ENCODE measurements around the gene MPC1.

MPC1 gene

GRCh38 chr6:166382933-166383801 lies at the start of gene MPC1:
MPC1 (minus strand) TSS chr6:166382940; CDS start chr6:166382876, 64 bp downstream.
- peak; percentile 65 for DNase-seq (ENCODE audit: low read depth)

GRCh38 chr6:166430269-166430668 lies 47.5 kb upstream of the MPC1 start:
- DNase-seq (ENCODE audit: low read depth), result no peak

- DNase-seq (ENCODE audit: low read depth), result no peak
These were observed 41.7 kb upstream of the MPC1 start for GRCh38 chr6:166424431-166424830.

- no peak for DNase-seq (ENCODE audit: low read depth)
These were observed 41.0 kb upstream of the MPC1 start for GRCh38 chr6:166423781-166424180.

- DNase-seq (ENCODE audit: low read depth), result no peak
These were observed 40.5 kb upstream of the MPC1 start for GRCh38 chr6:166423051-166423745.

- DNase-seq (ENCODE audit: low read depth), result no peak
These were observed 39.6 kb upstream of the MPC1 start for GRCh38 chr6:166422201-166422940.

GRCh38 chr6:166420351-166420750 lies 37.6 kb upstream of the MPC1 start:
- no peak for DNase-seq (ENCODE audit: low read depth)

GRCh38 chr6:166419717-166420116 lies 37.0 kb upstream of the MPC1 start:
- DNase-seq (ENCODE audit: low read depth), result no peak

GRCh38 chr6:166419286-166419685 lies 36.5 kb upstream of the MPC1 start:
- DNase-seq (ENCODE audit: low read depth), result no peak

- no peak for DNase-seq (ENCODE audit: low read depth)
These were observed 36.0 kb upstream of the MPC1 start for GRCh38 chr6:166418691-166419143.

GRCh38 chr6:166417285-166417691 lies 34.5 kb upstream of the MPC1 start:
- no peak for DNase-seq (ENCODE audit: low read depth)

- DNase-seq (ENCODE audit: low read depth), result no peak
These were observed 33.1 kb upstream of the MPC1 start for GRCh38 chr6:166415833-166416347.

- DNase-seq (ENCODE audit: low read depth), result no peak
These were observed 32.6 kb upstream of the MPC1 start for GRCh38 chr6:166415306-166415705.

- DNase-seq (ENCODE audit: low read depth), result no peak
These were observed 30.8 kb upstream of the MPC1 start for GRCh38 chr6:166413491-166413951.

- DNase-seq (ENCODE audit: low read depth), result no peak
These were observed 30.2 kb upstream of the MPC1 start for GRCh38 chr6:166412911-166413384.

GRCh38 chr6:166412156-166412910 lies 29.6 kb upstream of the MPC1 start:
- DNase-seq (ENCODE audit: low read depth), result no peak

GRCh38 chr6:166411721-166412151 lies 29.0 kb upstream of the MPC1 start:
- no peak for DNase-seq (ENCODE audit: low read depth)

GRCh38 chr6:166411271-166411670 lies 28.5 kb upstream of the MPC1 start:
- no peak for DNase-seq (ENCODE audit: low read depth)

GRCh38 chr6:166410426-166410935 lies 27.7 kb upstream of the MPC1 start:
- no peak for DNase-seq (ENCODE audit: low read depth)

GRCh38 chr6:166408936-166409755 lies 26.4 kb upstream of the MPC1 start:
- DNase-seq (ENCODE audit: low read depth), result no peak
